HG03064 (cell line): ENCODE data around the gene GNAQ.
"Not testable (repeated sequence)": the region's sequence is repeated elsewhere in the genome, so short reads cannot be mapped to it uniquely, and the experiment has no call there.

Source experiments
- ATAC-seq: cut with Tn5 transposase; IDR thresholded peaks from one replicate; pipeline ENCODE4 v1.9.1; 2021; ENCODE audit warnings: low read depth; ENCODE audit not compliant: unreplicated experiment

GNAQ gene

GRCh38 chr9:77885104-77885672 is 146.4 kb downstream of the GNAQ start:
- ATAC-seq: no peak

- no peak for ATAC-seq
These were observed 147.5 kb downstream of the GNAQ start for GRCh38 chr9:77883846-77884771.

- no peak for ATAC-seq
These were observed 148.5 kb downstream of the GNAQ start for GRCh38 chr9:77883133-77883532.

GRCh38 chr9:77882294-77882693 is 149.3 kb downstream of the GNAQ start:
- ATAC-seq: no peak

- ATAC-seq: not testable (repeated sequence)
These were observed 150.0 kb downstream of the GNAQ start for GRCh38 chr9:77881634-77882033.

- ATAC-seq: no peak
These were observed 150.5 kb downstream of the GNAQ start for GRCh38 chr9:77881111-77881510.

GRCh38 chr9:77879437-77879943 is 152.1 kb downstream of the GNAQ start:
- ATAC-seq: no peak

- not testable (repeated sequence) for ATAC-seq
These were observed 152.8 kb downstream of the GNAQ start for GRCh38 chr9:77878793-77879192.

- no peak for ATAC-seq
These were observed 153.6 kb downstream of the GNAQ start for GRCh38 chr9:77877976-77878375.

GRCh38 chr9:77876590-77876989 is 155.0 kb downstream of the GNAQ start:
- ATAC-seq: no peak

GRCh38 chr9:77876091-77876490 is 155.5 kb downstream of the GNAQ start:
- ATAC-seq: no peak

- no peak for ATAC-seq
These were observed 158.7 kb downstream of the GNAQ start for GRCh38 chr9:77872863-77873262.

GRCh38 chr9:77872177-77872576 is 159.4 kb downstream of the GNAQ start:
- no peak for ATAC-seq

- no peak for ATAC-seq
These were observed 160.1 kb downstream of the GNAQ start for GRCh38 chr9:77871483-77871882.

GRCh38 chr9:77866878-77867277 is 164.7 kb downstream of the GNAQ start:
- ATAC-seq: no peak

GRCh38 chr9:77865385-77866047 is 166.1 kb downstream of the GNAQ start:
- no peak for ATAC-seq

- ATAC-seq: no peak
These were observed 167.3 kb downstream of the GNAQ start for GRCh38 chr9:77864211-77864889.

- ATAC-seq: not testable (repeated sequence)
These were observed 168.0 kb downstream of the GNAQ start for GRCh38 chr9:77863638-77864037.

GRCh38 chr9:77860953-77861352 is 170.7 kb downstream of the GNAQ start:
- not testable (repeated sequence) for ATAC-seq

GRCh38 chr9:77857513-77858259 is 173.9 kb downstream of the GNAQ start:
- ATAC-seq: no peak
